Activated CD8-positive, alpha-beta T cell treated with anti-CD3 and anti-CD28 coated beads, Interleukin-2, amount 10 ng/mL, durations not matched to agents 7 days and 5 days (primary cell): ENCODE measurements around the gene GLIPR1L2. TPM values are rescaled to one million over a fixed set of nuclear protein-coding genes. Genes with fewer than 3 reads are reported as not detected.

ENCODE experiments used
- ATAC-seq: fragments of 150-1000 bp; cut with Tn5 transposase; one replicate; pipeline ENCODE4 v1.10.0; 2021; ENCODE audit warnings: moderate library complexity
- CTCF ChIA-PET: fragments of 350-600 bp; sonication (Branson Sonifier 250); formaldehyde crosslinking; loops from one replicate; lab custom pipeline; 2021; ENCODE audit warnings: antibody characterized with exemption; lab: Charles Lee
- POLR2A ChIA-PET: fragments of 350-600 bp; sonication (Branson Sonifier 250); formaldehyde crosslinking; loops from one replicate; lab custom pipeline; 2021; ENCODE audit warnings: antibody characterized with exemption; lab: Charles Lee
- DNase-seq: peaks from one replicate; pipeline ENCODE4 v3.0.0-alpha.2; 2020
- H3K27ac Mint-ChIP-seq: one replicate; pipeline ENCODE4 v1.8.0; 2021; ENCODE audit warnings: mild to moderate bottlenecking, mixed read lengths
- H3K27me3 Mint-ChIP-seq: one replicate; pipeline ENCODE4 v1.8.0; 2021; ENCODE audit warnings: low read depth, mixed read lengths
- H3K36me3 Mint-ChIP-seq: one replicate; pipeline ENCODE4 v1.8.0; 2021; ENCODE audit warnings: low read depth, mixed read lengths
- H3K4me1 Mint-ChIP-seq: one replicate; pipeline ENCODE4 v1.8.0; 2021; ENCODE audit warnings: low read depth, mixed read lengths
- H3K4me3 Mint-ChIP-seq: one replicate; pipeline ENCODE4 v1.8.0; 2021; ENCODE audit warnings: mild to moderate bottlenecking, mixed read lengths
- H3K9me3 Mint-ChIP-seq: one replicate; pipeline ENCODE4 v1.8.0; 2022; ENCODE audit warnings: mixed read lengths; ENCODE audit not compliant: insufficient read depth
- total RNA-seq, 2 experiments: library from RNA; stranded (reverse); gene quantifications; one replicate each; pipeline ENCODE4 v1.2.3, GENCODE V29; 2021

The GLIPR1L2 gene
- total RNA-seq, 2 experiments from 2014 or later, result not detected

GRCh38 chr12:75378354-75378753, 12.5 kb upstream of the GLIPR1L2 start:
- Mint-ChIP-seq H3K27ac (no peak overlapping the region), H3K4me3 (no peak overlapping the region), H3K4me1 (no peaks in the 10 kb centered on the region), H3K27me3 (no peaks in the 10 kb centered on the region), H3K36me3 (no peaks in the 10 kb centered on the region), H3K9me3 (no peaks in the 10 kb centered on the region)
- DNase-seq (no peak), ATAC-seq (no peak)
- POLR2A ChIA-PET, result no interaction called here
- CTCF ChIA-PET, result interaction anchor here (0.7 kb wide), 2 partner anchors 13 to 171 kb away, joined by 3 to 5 read pairs; no protein-coding TSS in a partner anchor

GRCh38 chr12:75389061-75389460, 1.8 kb upstream of the GLIPR1L2 start:
- DNase-seq (no peak), ATAC-seq (no peak)
- Mint-ChIP-seq H3K27me3 (no peaks in the 10 kb centered on the region), H3K4me1 (peaks cover 32% of the 10 kb centered on the region), H3K9me3 (no peaks in the 10 kb centered on the region), H3K36me3 (no peaks in the 10 kb centered on the region), H3K27ac (no peak overlapping the region), H3K4me3 (no peak overlapping the region)
- CTCF ChIA-PET, result interaction anchor here (1.3 to 4.8 kb wide), 4 partner anchors 55 to 648 kb away, joined by 3 to 62 read pairs (median 5); partner anchors contain the start of genes GLIPR1 and GLIPR1L1
- POLR2A ChIA-PET, result no interaction called here

GRCh38 chr12:75389706-75390105, 1.2 kb upstream of the GLIPR1L2 start:
- Mint-ChIP-seq H3K4me1 (peaks cover 32% of the 10 kb centered on the region), H3K27ac (peak overlapping the region; percentile 90), H3K4me3 (peak overlapping the region; percentile 82), H3K27me3 (no peaks in the 10 kb centered on the region), H3K36me3 (no peaks in the 10 kb centered on the region), H3K9me3 (no peaks in the 10 kb centered on the region)
- ChIA-PET CTCF (interaction anchor here (1.3 to 4.8 kb wide), 5 partner anchors 55 to 648 kb away, joined by 3 to 62 read pairs (median 6); partner anchors contain the start of genes GLIPR1 and GLIPR1L1), POLR2A (no interaction called here)
- DNase-seq (no peak), ATAC-seq (no peak)

GRCh38 chr12:75390156-75390898, 562 bp upstream of the GLIPR1L2 start:
- peaks cover 32% of the 10 kb centered on the region for H3K4me1 Mint-ChIP-seq
- no peak for ATAC-seq
- H3K9me3 Mint-ChIP-seq, result no peaks in the 10 kb centered on the region
- no peak for DNase-seq
- peak overlapping the region; percentile 82 for H3K4me3 Mint-ChIP-seq
- H3K27me3 Mint-ChIP-seq, result no peaks in the 10 kb centered on the region
- H3K36me3 Mint-ChIP-seq, result no peaks in the 10 kb centered on the region
- POLR2A ChIA-PET, result interaction anchor here (1.0 to 1.4 kb wide), 2 partner anchors 17 to 120 kb away, joined by 3 to 5 read pairs; no protein-coding TSS in a partner anchor
- CTCF ChIA-PET, result interaction anchor here (0.9 to 4.8 kb wide), 16 partner anchors 17 to 136 kb away, joined by 3 to 62 read pairs (median 7); partner anchors contain the start of genes GLIPR1, GLIPR1L1 and KRR1
- H3K27ac Mint-ChIP-seq, result peak overlapping the region; percentile 90

- ChIA-PET POLR2A (no interaction called here), CTCF (no interaction called here)
- ATAC-seq (no peak), DNase-seq (no peak)
- no peaks in the 10 kb centered on the region for H3K4me1 Mint-ChIP-seq
- no peak overlapping the region for H3K27ac Mint-ChIP-seq
- no peaks in the 10 kb centered on the region for H3K36me3 Mint-ChIP-seq
- no peak overlapping the region for H3K4me3 Mint-ChIP-seq
- no peaks in the 10 kb centered on the region for H3K9me3 Mint-ChIP-seq
- H3K27me3 Mint-ChIP-seq, result no peaks in the 10 kb centered on the region
Observed at GRCh38 chr12:75404231-75404630, 13.3 kb downstream of the GLIPR1L2 start.

GRCh38 chr12:75407683-75408082, 16.8 kb downstream of the GLIPR1L2 start:
- ATAC-seq, result no peak
- ChIA-PET POLR2A (interaction anchor here (1.0 kb wide), 1 partner anchor 17 kb away, joined by 3 read pairs; the partner anchor contains the start of gene GLIPR1L2), CTCF (interaction anchor here (1.2 to 1.6 kb wide), 2 partner anchors 17 to 73 kb away, joined by 3 to 4 read pairs; partner anchors contain the start of genes GLIPR1L1 and GLIPR1L2)
- no peak overlapping the region for H3K4me3 Mint-ChIP-seq
- no peak for DNase-seq
- H3K4me1 Mint-ChIP-seq, result no peaks in the 10 kb centered on the region
- no peaks in the 10 kb centered on the region for H3K36me3 Mint-ChIP-seq
- no peaks in the 10 kb centered on the region for H3K27me3 Mint-ChIP-seq
- H3K27ac Mint-ChIP-seq, result no peak overlapping the region
- no peaks in the 10 kb centered on the region for H3K9me3 Mint-ChIP-seq

- H3K4me3 Mint-ChIP-seq, result no peak overlapping the region
- ATAC-seq (no peak), DNase-seq (no peak)
- H3K27me3 Mint-ChIP-seq, result no peaks in the 10 kb centered on the region
- no peaks in the 10 kb centered on the region for H3K4me1 Mint-ChIP-seq
- CTCF ChIA-PET, result no interaction called here
- no peak overlapping the region for H3K27ac Mint-ChIP-seq
- H3K36me3 Mint-ChIP-seq, result no peaks in the 10 kb centered on the region
- no peaks in the 10 kb centered on the region for H3K9me3 Mint-ChIP-seq
- POLR2A ChIA-PET, result no interaction called here
Observed at GRCh38 chr12:75409830-75410229, 18.9 kb downstream of the GLIPR1L2 start.

GRCh38 chr12:75414671-75415070, 23.8 kb downstream of the GLIPR1L2 start:
- H3K27me3 Mint-ChIP-seq, result no peaks in the 10 kb centered on the region
- DNase-seq (no peak), ATAC-seq (no peak)
- no peak overlapping the region for H3K27ac Mint-ChIP-seq
- CTCF ChIA-PET, result interaction anchor here (0.6 kb wide), 1 partner anchor 47 kb away, joined by 3 read pairs; no protein-coding TSS in a partner anchor
- no peak overlapping the region for H3K4me3 Mint-ChIP-seq
- H3K4me1 Mint-ChIP-seq, result no peaks in the 10 kb centered on the region
- H3K9me3 Mint-ChIP-seq, result no peaks in the 10 kb centered on the region
- POLR2A ChIA-PET, result no interaction called here
- no peaks in the 10 kb centered on the region for H3K36me3 Mint-ChIP-seq

- H3K27ac Mint-ChIP-seq, result no peak overlapping the region
Observed at GRCh38 chr12:75419841-75420240, 29.0 kb downstream of the GLIPR1L2 start.

GRCh38 chr12:75427491-75427890, 36.6 kb downstream of the GLIPR1L2 start:
- no peaks in the 10 kb centered on the region for H3K27me3 Mint-ChIP-seq

More at GRCh38 chr12:75419841-75420240, 29.0 kb downstream of the GLIPR1L2 start:
- Mint-ChIP-seq H3K4me1 (no peaks in the 10 kb centered on the region), H3K27me3 (no peaks in the 10 kb centered on the region), H3K9me3 (no peaks in the 10 kb centered on the region), H3K36me3 (no peaks in the 10 kb centered on the region), H3K4me3 (no peak overlapping the region)
- ChIA-PET CTCF (no interaction called here), POLR2A (no interaction called here)
- ATAC-seq, result no peak
- DNase-seq, result no peak

GRCh38 chr12:75428767-75429166, 37.9 kb downstream of the GLIPR1L2 start:
- H3K9me3 Mint-ChIP-seq, result peaks cover 22% of the 10 kb centered on the region
- ChIA-PET POLR2A (no interaction called here), CTCF (no interaction called here)
- H3K36me3 Mint-ChIP-seq, result peaks cover 5% of the 10 kb centered on the region
- H3K4me3 Mint-ChIP-seq, result no peak overlapping the region
- ATAC-seq (no peak), DNase-seq (no peak)
- no peaks in the 10 kb centered on the region for H3K27me3 Mint-ChIP-seq
- H3K27ac Mint-ChIP-seq, result no peak overlapping the region
- no peaks in the 10 kb centered on the region for H3K4me1 Mint-ChIP-seq

More at GRCh38 chr12:75427491-75427890, 36.6 kb downstream of the GLIPR1L2 start:
- Mint-ChIP-seq H3K27ac (no peak overlapping the region), H3K36me3 (peaks cover 5% of the 10 kb centered on the region), H3K9me3 (peaks cover 22% of the 10 kb centered on the region), H3K4me3 (no peak overlapping the region), H3K4me1 (no peaks in the 10 kb centered on the region)
- CTCF ChIA-PET, result no interaction called here
- no peak for DNase-seq
- no peak for ATAC-seq
- POLR2A ChIA-PET, result no interaction called here

GRCh38 chr12:75432924-75433323, 42.0 kb downstream of the GLIPR1L2 start:
- CTCF ChIA-PET, result interaction anchor here (0.7 to 1.4 kb wide), 3 partner anchors 42 to 746 kb away, joined by 3 read pairs; partner anchors contain the start of gene GLIPR1L2
- DNase-seq (no peak), ATAC-seq (no peak)
- Mint-ChIP-seq H3K27me3 (no peaks in the 10 kb centered on the region), H3K9me3 (peaks cover 19% of the 10 kb centered on the region), H3K36me3 (peaks cover 3% of the 10 kb centered on the region), H3K27ac (no peak overlapping the region), H3K4me3 (no peak overlapping the region), H3K4me1 (peaks cover 3% of the 10 kb centered on the region)
- POLR2A ChIA-PET, result no interaction called here
